Activated CD8-positive, alpha-beta memory T cell treated with anti-CD3 and anti-CD28 coated beads, Interleukin-2, amount 50 U/mL, for 4 hours (primary cell): ENCODE measurements around the gene UBXN6.

ENCODE experiments used
- DNase-seq: peaks from one replicate; pipeline ENCODE4 v3.0.0-alpha.2; 2020

The UBXN6 gene

GRCh38 chr19:4493104-4493928 is 35.7 kb upstream of the UBXN6 start:
- DNase-seq, result no peak

- no peak for DNase-seq
Measured at GRCh38 chr19:4492337-4493103, 34.9 kb upstream of the UBXN6 start.

- no peak for DNase-seq
Measured at GRCh38 chr19:4491446-4491845, 33.9 kb upstream of the UBXN6 start.

GRCh38 chr19:4488496-4488895 is 30.9 kb upstream of the UBXN6 start:
- no peak for DNase-seq

GRCh38 chr19:4487572-4487971 is 30.0 kb upstream of the UBXN6 start:
- no peak for DNase-seq

- no peak for DNase-seq
Measured at GRCh38 chr19:4483385-4483784, 25.8 kb upstream of the UBXN6 start.

GRCh38 chr19:4482721-4483364 is 25.2 kb upstream of the UBXN6 start:
- DNase-seq, result no peak

GRCh38 chr19:4477034-4477801 is 19.6 kb upstream of the UBXN6 start:
- DNase-seq, result no peak

- DNase-seq, result no peak
Measured at GRCh38 chr19:4474514-4475022, 17.0 kb upstream of the UBXN6 start.

GRCh38 chr19:4473763-4474513 is 16.3 kb upstream of the UBXN6 start:
- DNase-seq, result no peak

GRCh38 chr19:4473011-4473762 is 15.6 kb upstream of the UBXN6 start:
- no peak for DNase-seq

- peak; percentile 94 for DNase-seq
Measured at GRCh38 chr19:4472174-4472974, 14.8 kb upstream of the UBXN6 start, which contains the start of gene HDGFL2. Gene HDGFL2 (plus strand): TSS chr19:4472297. CDS start chr19:4472351, 54 bp downstream.

- peak; percentile 94 for DNase-seq
Measured at GRCh38 chr19:4471403-4472173, 14.0 kb upstream of the UBXN6 start.

GRCh38 chr19:4467835-4468234 is 10.2 kb upstream of the UBXN6 start:
- no peak for DNase-seq

- no peak for DNase-seq
Measured at GRCh38 chr19:4464815-4465581, 7.4 kb upstream of the UBXN6 start.

- DNase-seq, result peak; percentile 62
Measured at GRCh38 chr19:4456843-4457653, 546 bp downstream of the UBXN6 start.

GRCh38 chr19:4456476-4456842 is 1.1 kb downstream of the UBXN6 start:
- no peak for DNase-seq
